Right lobe of liver (tissue), 4 donors: ENCODE results near the gene DGLUCY.

Source experiments
- CTCF ChIP-seq, 4 donors: fragments of 200-600 bp in 3 of 4; fragments of 450-650 bp in 1 of 4; IDR thresholded peaks; one replicate each; pipeline versions ENCODE4 v1.5.1 to v1.8.0; 2016 to 2022; ENCODE audit warnings: antibody characterized with exemption in 4 of 4, mild to moderate bottlenecking in 2 of 4
- POLR2A ChIP-seq: fragments of 450-650 bp; IDR thresholded peaks from one replicate; pipeline ENCODE4 v1.6.1; 2017; ENCODE audit warnings: antibody characterized with exemption, mild to moderate bottlenecking
- donor health status: DM: no; HTN: no; CAD: no.
- donor health status: DM: no; HTN: no; CAD: no.
- donor health status: DM: no; HTN: yes; CAD: no.

DNA sequence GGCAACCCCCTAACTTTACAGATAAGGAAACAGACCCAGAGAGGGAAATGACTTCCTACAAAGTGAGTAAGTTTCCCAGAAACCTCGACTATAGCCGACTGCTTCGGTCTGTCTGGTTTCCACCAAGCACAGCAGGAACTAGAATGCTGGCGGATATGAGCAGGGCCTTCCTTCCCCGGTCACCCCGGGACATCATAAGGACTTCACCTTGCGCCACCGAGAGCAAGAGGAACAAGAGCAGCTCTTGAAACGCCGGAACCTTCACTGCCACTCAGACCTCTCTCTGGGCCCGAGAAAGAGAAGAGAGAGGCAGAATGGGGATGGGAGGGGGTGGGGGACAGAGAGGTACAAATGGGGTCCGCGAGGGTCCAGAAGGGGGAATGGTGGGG is 160.0 kb downstream of the DGLUCY start:
- TF ChIP-seq CTCF (IDR thresholded peaks at IDR 0.05) (no peak), POLR2A (no peak)
